SK-N-SH (cell line): ENCODE results near the gene PPP1R12C.

Experiments
- CHD2 ChIP-seq: fragments of 150-350 bp; IDR thresholded peaks from 2 replicates; pipeline ENCODE4 v1.6.1; 2018; ENCODE audit warnings: low read length; ENCODE audit not compliant: partially characterized antibody
- CTCF ChIP-seq: fragments of 200-600 bp; sonication (generic); IDR thresholded peaks from 2 replicates; pipeline ENCODE4 v1.6.1; 2017; ENCODE audit warnings: antibody characterized with exemption, mild to moderate bottlenecking, moderate library complexity
- EP300 ChIP-seq, 2 experiments: IDR thresholded peaks; 2 replicates each; pipeline versions ENCODE4 v1.4.0 to v1.6.1; 2012; ENCODE audit warnings: borderline replicate concordance in 1 of 2, low read depth in 1 of 2, low read length in 1 of 2
- EZH2phosphoT487 ChIP-seq: fragments of 200-600 bp; sonication (generic); IDR thresholded peaks from 2 replicates; pipeline ENCODE4 v1.6.1; 2017; ENCODE audit warnings: low read depth, mixed run types, mild to moderate bottlenecking, antibody characterized with exemption, moderate library complexity, borderline replicate concordance
- NRF1 ChIP-seq: IDR thresholded peaks from 2 replicates; pipeline ENCODE4 v1.6.1; 2012; ENCODE audit warnings: low read depth, mild to moderate bottlenecking, low read length
- POLR2AphosphoS5 ChIP-seq: IDR thresholded peaks from 2 replicates; pipeline ENCODE4 v1.6.1; 2012; ENCODE audit warnings: low read depth, low read length
- RAD21 ChIP-seq: IDR thresholded peaks from 2 replicates; pipeline ENCODE4 v1.6.1; 2012; ENCODE audit warnings: mild to moderate bottlenecking, low read length
- TAF1 ChIP-seq: IDR thresholded peaks from 2 replicates; pipeline ENCODE4 v1.6.1; 2012; ENCODE audit warnings: low read depth, mild to moderate bottlenecking, low read length, moderate library complexity, borderline replicate concordance
- TEAD4 ChIP-seq: IDR thresholded peaks from 2 replicates; pipeline ENCODE4 v1.4.0; 2012; ENCODE audit warnings: mild to moderate bottlenecking, borderline replicate concordance; ENCODE audit not compliant: insufficient read depth
- YY1 ChIP-seq: IDR thresholded peaks from 2 replicates; pipeline ENCODE4 v1.4.0; 2012; ENCODE audit warnings: low read depth, mild to moderate bottlenecking
- TF ChIP-seq, protein P1 (sequence below): IDR thresholded peaks from 2 replicates; pipeline ENCODE4 v1.6.1; 2012; ENCODE audit warnings: mild to moderate bottlenecking, low read depth, low read length, moderate library complexity
- TF ChIP-seq, protein P2 (sequence below): fragments of 150-350 bp; IDR thresholded peaks from 2 replicates; pipeline ENCODE4 v1.6.1; 2017; ENCODE audit warnings: antibody characterized with exemption, low read length, low read depth, borderline replicate concordance
- TF ChIP-seq, protein P3 (sequence below): IDR thresholded peaks from 2 replicates; pipeline ENCODE4; 2012
- TF ChIP-seq, protein P4 (sequence below): IDR thresholded peaks from 2 replicates; pipeline ENCODE4 v1.4.0; 2012; ENCODE audit warnings: low read depth, borderline replicate concordance

- TF ChIP-seq CTCF = no peak
- no peak for TF ChIP-seq EP300 (IDR thresholded peaks at IDR 0.05; ENCODE audit: borderline replicate concordance in 1 of 2, low read depth in 1 of 2, low read length in 1 of 2)
- no peak for TF ChIP-seq POLR2AphosphoS5
- TF ChIP-seq TEAD4 = no peak
- TF ChIP-seq NRF1 = no peak
- TF ChIP-seq, protein P1, sequence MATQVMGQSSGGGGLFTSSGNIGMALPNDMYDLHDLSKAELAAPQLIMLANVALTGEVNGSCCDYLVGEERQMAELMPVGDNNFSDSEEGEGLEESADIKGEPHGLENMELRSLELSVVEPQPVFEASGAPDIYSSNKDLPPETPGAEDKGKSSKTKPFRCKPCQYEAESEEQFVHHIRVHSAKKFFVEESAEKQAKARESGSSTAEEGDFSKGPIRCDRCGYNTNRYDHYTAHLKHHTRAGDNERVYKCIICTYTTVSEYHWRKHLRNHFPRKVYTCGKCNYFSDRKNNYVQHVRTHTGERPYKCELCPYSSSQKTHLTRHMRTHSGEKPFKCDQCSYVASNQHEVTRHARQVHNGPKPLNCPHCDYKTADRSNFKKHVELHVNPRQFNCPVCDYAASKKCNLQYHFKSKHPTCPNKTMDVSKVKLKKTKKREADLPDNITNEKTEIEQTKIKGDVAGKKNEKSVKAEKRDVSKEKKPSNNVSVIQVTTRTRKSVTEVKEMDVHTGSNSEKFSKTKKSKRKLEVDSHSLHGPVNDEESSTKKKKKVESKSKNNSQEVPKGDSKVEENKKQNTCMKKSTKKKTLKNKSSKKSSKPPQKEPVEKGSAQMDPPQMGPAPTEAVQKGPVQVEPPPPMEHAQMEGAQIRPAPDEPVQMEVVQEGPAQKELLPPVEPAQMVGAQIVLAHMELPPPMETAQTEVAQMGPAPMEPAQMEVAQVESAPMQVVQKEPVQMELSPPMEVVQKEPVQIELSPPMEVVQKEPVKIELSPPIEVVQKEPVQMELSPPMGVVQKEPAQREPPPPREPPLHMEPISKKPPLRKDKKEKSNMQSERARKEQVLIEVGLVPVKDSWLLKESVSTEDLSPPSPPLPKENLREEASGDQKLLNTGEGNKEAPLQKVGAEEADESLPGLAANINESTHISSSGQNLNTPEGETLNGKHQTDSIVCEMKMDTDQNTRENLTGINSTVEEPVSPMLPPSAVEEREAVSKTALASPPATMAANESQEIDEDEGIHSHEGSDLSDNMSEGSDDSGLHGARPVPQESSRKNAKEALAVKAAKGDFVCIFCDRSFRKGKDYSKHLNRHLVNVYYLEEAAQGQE = no peak
- no peak for TF ChIP-seq YY1
- TF ChIP-seq, protein P2, sequence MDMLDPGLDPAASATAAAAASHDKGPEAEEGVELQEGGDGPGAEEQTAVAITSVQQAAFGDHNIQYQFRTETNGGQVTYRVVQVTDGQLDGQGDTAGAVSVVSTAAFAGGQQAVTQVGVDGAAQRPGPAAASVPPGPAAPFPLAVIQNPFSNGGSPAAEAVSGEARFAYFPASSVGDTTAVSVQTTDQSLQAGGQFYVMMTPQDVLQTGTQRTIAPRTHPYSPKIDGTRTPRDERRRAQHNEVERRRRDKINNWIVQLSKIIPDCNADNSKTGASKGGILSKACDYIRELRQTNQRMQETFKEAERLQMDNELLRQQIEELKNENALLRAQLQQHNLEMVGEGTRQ = no peak
- TF ChIP-seq, protein P3, sequence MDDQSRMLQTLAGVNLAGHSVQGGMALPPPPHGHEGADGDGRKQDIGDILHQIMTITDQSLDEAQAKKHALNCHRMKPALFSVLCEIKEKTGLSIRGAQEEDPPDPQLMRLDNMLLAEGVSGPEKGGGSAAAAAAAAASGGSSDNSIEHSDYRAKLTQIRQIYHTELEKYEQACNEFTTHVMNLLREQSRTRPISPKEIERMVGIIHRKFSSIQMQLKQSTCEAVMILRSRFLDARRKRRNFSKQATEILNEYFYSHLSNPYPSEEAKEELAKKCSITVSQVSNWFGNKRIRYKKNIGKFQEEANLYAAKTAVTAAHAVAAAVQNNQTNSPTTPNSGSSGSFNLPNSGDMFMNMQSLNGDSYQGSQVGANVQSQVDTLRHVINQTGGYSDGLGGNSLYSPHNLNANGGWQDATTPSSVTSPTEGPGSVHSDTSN = no peak
- TF ChIP-seq EZH2phosphoT487 = no peak
- TF ChIP-seq RAD21 = no peak
- TF ChIP-seq, protein P4, sequence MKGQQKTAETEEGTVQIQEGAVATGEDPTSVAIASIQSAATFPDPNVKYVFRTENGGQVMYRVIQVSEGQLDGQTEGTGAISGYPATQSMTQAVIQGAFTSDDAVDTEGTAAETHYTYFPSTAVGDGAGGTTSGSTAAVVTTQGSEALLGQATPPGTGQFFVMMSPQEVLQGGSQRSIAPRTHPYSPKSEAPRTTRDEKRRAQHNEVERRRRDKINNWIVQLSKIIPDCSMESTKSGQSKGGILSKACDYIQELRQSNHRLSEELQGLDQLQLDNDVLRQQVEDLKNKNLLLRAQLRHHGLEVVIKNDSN = no peak
- no peak for TF ChIP-seq TAF1
- no peak for TF ChIP-seq CHD2
Observed at GRCh38 chr19:55089342-55089944, 28.0 kb downstream of the PPP1R12C start.
